Astrocyte (in vitro differentiated cells and primary cell): ENCODE measurements around the gene FOLR2.

ENCODE experiments used
- CTCF ChIP-seq: IDR thresholded peaks from 2 replicates; pipeline ENCODE4 v1.5.1; 2011; ENCODE audit warnings: low read depth, mild to moderate bottlenecking, inconsistent platforms, low read length, moderate library complexity; ENCODE audit not compliant: insufficient read depth
- EZH2 ChIP-seq: IDR thresholded peaks from 2 replicates; pipeline ENCODE4 v1.6.1; 2012; ENCODE audit warnings: mild to moderate bottlenecking, low read length, inconsistent platforms; ENCODE audit not compliant: insufficient read depth

- TF ChIP-seq CTCF (peak; percentile 72), EZH2 (no peak)
These were observed 21.5 kb downstream of the FOLR2 start for GRCh38 chr11:72238040-72238450.
